DOHH2 (cell line): Measurements from ENCODE around the gene STPG4.

Experiments used
- H3F3A ChIP-seq: fragments of 200-600 bp; sonication (generic), shearing (Covaris generic); 2 replicates; pipeline ENCODE4 v1.6.0; 2016; ENCODE audit warnings: antibody characterized with exemption, mild to moderate bottlenecking; ENCODE audit not compliant: control insufficient read depth, insufficient read depth
- H3K27ac ChIP-seq: fragments of 200-600 bp; sonication (generic); 2 replicates; pipeline ENCODE4 v1.5.1; 2014; ENCODE audit warnings: low read depth, mild to moderate bottlenecking, low read length, moderate library complexity
- H3K27me3 ChIP-seq: fragments of 200-600 bp; sonication (generic); 2 replicates; pipeline ENCODE4 v1.6.1; 2014; ENCODE audit warnings: mild to moderate bottlenecking, low read length, mixed read lengths; ENCODE audit not compliant: control insufficient read depth
- H3K36me3 ChIP-seq: fragments of 200-600 bp; sonication (generic); 2 replicates; pipeline ENCODE4 v1.6.1; 2014; ENCODE audit warnings: mild to moderate bottlenecking, low read length, moderate library complexity, mixed read lengths; ENCODE audit not compliant: control insufficient read depth
- H3K4me1 ChIP-seq: fragments of 200-600 bp; sonication (generic); 2 replicates; pipeline ENCODE4 v1.6.1; 2014; ENCODE audit warnings: mild to moderate bottlenecking, low read length, mixed read lengths; ENCODE audit not compliant: control insufficient read depth
- H3K4me2 ChIP-seq: fragments of 200-600 bp; sonication (generic); 2 replicates; pipeline ENCODE4 v1.6.0; 2014; ENCODE audit warnings: mild to moderate bottlenecking, low read length, moderate library complexity
- H3K4me3 ChIP-seq: fragments of 200-600 bp; sonication (generic); 2 replicates; pipeline ENCODE4 v1.5.1; 2014; ENCODE audit warnings: mild to moderate bottlenecking, low read length, mixed read lengths
- H3K79me2 ChIP-seq: fragments of 200-600 bp; sonication (generic); 2 replicates; pipeline ENCODE4 v1.6.1; 2014; ENCODE audit warnings: mild to moderate bottlenecking, low read length, mixed read lengths; ENCODE audit not compliant: control insufficient read depth
- H3K9me2 ChIP-seq: fragments of 200-600 bp; sonication (generic); replicated peaks from 2 replicates; pipeline ENCODE4 v1.6.1; 2014; ENCODE audit warnings: mild to moderate bottlenecking, low read length, mixed read lengths; ENCODE audit not compliant: control insufficient read depth
- H3K9me3 ChIP-seq: fragments of 200-600 bp; sonication (generic); 2 replicates; pipeline ENCODE4 v1.6.1; 2014; ENCODE audit warnings: antibody characterized with exemption, low read length, mixed read lengths; ENCODE audit not compliant: control insufficient read depth, insufficient read depth
- H4K20me1 ChIP-seq: fragments of 200-600 bp; sonication (generic); 2 replicates; pipeline ENCODE4 v1.6.0; 2014; ENCODE audit warnings: low read depth, mild to moderate bottlenecking, antibody characterized with exemption, low read length, moderate library complexity; ENCODE audit not compliant: control insufficient read depth, insufficient read depth
- CTCF ChIP-seq: fragments of 200-600 bp; sonication (generic); IDR thresholded peaks from one replicate; pipeline ENCODE4 v1.5.1; 2014; ENCODE audit warnings: antibody characterized with exemption, mild to moderate bottlenecking, low read depth, low read length; ENCODE audit not compliant: poor library complexity, severe bottlenecking
- EZH2phosphoT487 ChIP-seq: fragments of 200-600 bp; sonication (generic); IDR thresholded peaks from 2 replicates; pipeline ENCODE4 v1.6.1; 2017; ENCODE audit warnings: borderline replicate concordance, mild to moderate bottlenecking, antibody characterized with exemption, low read length, moderate library complexity, mixed read lengths

STPG4 gene

DNA sequence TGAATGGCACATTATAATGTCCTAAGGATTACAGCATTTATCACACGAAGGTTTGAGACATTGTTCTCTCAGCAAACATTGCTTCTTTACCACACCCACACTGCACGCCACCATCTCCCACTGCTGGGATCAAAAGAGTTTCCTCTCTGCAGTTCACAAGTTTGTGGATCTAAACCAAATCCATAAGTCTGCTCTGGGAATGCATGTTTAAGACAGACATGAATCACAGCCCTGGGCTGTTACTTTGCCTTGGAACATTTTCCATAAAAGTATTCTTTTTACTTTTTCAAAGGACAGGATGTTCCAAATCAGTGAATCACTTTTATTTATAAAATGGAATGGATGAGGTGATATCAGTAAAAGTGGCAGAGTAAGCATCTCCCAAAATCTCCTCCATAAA is 36.1 kb downstream of the STPG4 start:
- H3K9me3 ChIP-seq, result no peaks in the 10 kb centered on the region
- no peak overlapping the region for H3K4me3 ChIP-seq
- no peak for TF ChIP-seq CTCF
- TF ChIP-seq EZH2phosphoT487, result no peak
- no peak overlapping the region for H3K27ac ChIP-seq
- no peaks in the 10 kb centered on the region for H3F3A ChIP-seq
- no peaks in the 10 kb centered on the region for H4K20me1 ChIP-seq
- no peaks in the 10 kb centered on the region for H3K4me1 ChIP-seq
- H3K4me2 ChIP-seq, result no peak overlapping the region
- no peaks in the 10 kb centered on the region for H3K9me2 ChIP-seq
- peaks cover 26% of the 10 kb centered on the region for H3K27me3 ChIP-seq
- H3K79me2 ChIP-seq, result no peaks in the 10 kb centered on the region
- H3K36me3 ChIP-seq, result no peaks in the 10 kb centered on the region

GRCh38 chr2:47118581-47118980 is 36.5 kb downstream of the STPG4 start:
- no peaks in the 10 kb centered on the region for H3K36me3 ChIP-seq
- H3K4me2 ChIP-seq, result no peak overlapping the region
- H3K4me3 ChIP-seq, result no peak overlapping the region
- peaks cover 26% of the 10 kb centered on the region for H3K27me3 ChIP-seq
- no peaks in the 10 kb centered on the region for H3K79me2 ChIP-seq
- no peaks in the 10 kb centered on the region for H3K9me2 ChIP-seq
- H3K4me1 ChIP-seq, result no peaks in the 10 kb centered on the region
- no peaks in the 10 kb centered on the region for H3K9me3 ChIP-seq
- H3K27ac ChIP-seq, result no peak overlapping the region
- H4K20me1 ChIP-seq, result no peaks in the 10 kb centered on the region
- H3F3A ChIP-seq, result no peaks in the 10 kb centered on the region
- TF ChIP-seq EZH2phosphoT487, result no peak
- TF ChIP-seq CTCF, result no peak

DNA sequence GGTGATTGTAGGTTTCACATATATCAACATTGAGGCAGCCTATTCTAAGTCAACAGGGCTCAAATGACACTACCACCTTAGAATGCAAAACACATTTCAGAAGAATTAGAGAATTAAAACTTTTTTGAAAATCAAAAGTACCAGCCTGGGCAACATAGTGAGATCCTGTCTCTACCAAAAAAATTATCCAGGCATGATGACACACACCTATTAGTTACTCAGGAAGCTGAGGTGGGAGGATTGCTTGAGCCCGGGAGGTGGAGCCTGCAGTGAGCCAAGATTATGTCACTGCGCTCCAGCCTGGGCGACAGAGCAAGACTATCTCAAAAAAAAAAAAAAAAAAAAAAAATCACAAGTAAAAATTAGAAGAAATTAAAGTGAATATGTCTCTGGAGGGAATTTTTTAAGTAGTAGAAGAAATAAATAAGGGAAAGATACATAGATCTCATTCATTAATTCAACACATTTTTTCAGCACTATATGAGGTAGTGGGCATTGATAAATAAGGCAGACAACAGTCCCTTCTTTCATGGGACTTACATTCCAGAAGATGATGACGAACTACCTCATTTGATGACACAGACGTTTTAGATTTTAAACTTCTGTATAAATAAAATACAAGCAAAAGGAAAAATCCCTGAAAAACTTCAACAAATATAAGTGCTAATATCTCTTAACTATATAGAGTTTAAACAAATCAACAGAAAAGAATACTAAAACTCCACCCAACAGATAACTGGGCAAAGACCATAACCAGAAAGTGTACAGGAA is 42.3 kb downstream of the STPG4 start:
- Histone ChIP-seq H3K27me3 (peaks cover 3% of the 10 kb centered on the region), H3K9me2 (no peaks in the 10 kb centered on the region), H3K79me2 (no peaks in the 10 kb centered on the region), H3K36me3 (no peaks in the 10 kb centered on the region), H3K4me2 (no peak overlapping the region), H4K20me1 (no peaks in the 10 kb centered on the region), H3F3A (no peaks in the 10 kb centered on the region), H3K4me3 (no peak overlapping the region), H3K9me3 (no peaks in the 10 kb centered on the region), H3K27ac (no peak overlapping the region), H3K4me1 (no peaks in the 10 kb centered on the region)
- TF ChIP-seq EZH2phosphoT487 (no peak), CTCF (no peak)
